A549 treated with RU486 at 1 μM for 4 hours (cell line): ENCODE measurements around the gene BIN1. TPM values are rescaled to one million over a fixed set of nuclear protein-coding genes. Genes with fewer than 3 reads are reported as not detected.

ENCODE experiments used
- total RNA-seq: library from RNA; stranded (reverse); fragments of 200-300 nt; extraction: Qiagen RNA extraction; gene quantifications from 5 replicates; pipeline ENCODE4 v1.2.3, GENCODE V29; 2022; ENCODE audit warnings: low read depth

The BIN1 gene, protein sequence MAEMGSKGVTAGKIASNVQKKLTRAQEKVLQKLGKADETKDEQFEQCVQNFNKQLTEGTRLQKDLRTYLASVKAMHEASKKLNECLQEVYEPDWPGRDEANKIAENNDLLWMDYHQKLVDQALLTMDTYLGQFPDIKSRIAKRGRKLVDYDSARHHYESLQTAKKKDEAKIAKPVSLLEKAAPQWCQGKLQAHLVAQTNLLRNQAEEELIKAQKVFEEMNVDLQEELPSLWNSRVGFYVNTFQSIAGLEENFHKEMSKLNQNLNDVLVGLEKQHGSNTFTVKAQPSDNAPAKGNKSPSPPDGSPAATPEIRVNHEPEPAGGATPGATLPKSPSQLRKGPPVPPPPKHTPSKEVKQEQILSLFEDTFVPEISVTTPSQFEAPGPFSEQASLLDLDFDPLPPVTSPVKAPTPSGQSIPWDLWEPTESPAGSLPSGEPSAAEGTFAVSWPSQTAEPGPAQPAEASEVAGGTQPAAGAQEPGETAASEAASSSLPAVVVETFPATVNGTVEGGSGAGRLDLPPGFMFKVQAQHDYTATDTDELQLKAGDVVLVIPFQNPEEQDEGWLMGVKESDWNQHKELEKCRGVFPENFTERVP
- total RNA-seq = 30.8 to 34.9 TPM (median 32.6 TPM) in 5 replicates

DNA sequence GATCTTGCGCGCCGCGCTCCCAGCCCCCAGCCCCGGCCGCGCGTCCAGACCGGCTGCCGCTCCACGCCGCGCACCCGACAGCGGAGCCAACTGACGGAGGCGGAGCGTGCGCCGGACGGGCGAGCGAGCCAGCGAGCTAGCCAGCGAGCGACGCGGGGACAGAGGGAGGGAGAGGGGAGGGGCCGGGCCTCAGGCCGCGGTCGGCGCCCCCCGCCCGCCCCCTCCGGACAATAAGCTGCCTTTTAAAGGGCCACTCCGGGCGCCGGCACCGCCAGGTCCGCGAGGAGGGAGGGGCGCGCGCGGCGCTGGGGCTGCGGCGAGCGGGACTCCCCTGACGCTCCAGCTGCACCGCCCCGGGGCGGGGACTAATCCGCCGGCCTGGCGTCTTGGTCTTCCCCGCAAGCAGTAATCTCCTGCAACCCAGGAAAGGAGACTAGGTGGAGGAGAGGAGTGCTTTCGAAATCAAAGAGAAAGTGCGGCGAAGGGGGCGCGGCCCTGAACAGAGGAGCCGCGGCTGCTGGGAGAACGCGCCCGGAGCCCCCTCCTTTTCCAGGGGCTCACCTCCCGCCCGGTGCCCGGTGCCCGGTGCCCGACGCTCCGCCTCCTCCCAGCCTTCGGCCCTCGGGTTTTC is at the start of gene BIN1:
Gene BIN1, minus strand, starts transcription at position 164 of the 631 bp plus-strand sequence. CDS start 211 bp downstream, outside the sequence.

Other genes with a start within 250 kb of the BIN1 start
- not detected in 5 replicates for gene TEX51, start 208.3 kb downstream of the BIN1 start, total RNA-seq
- gene CYP27C1, start 113.1 kb upstream of the BIN1 start, total RNA-seq = 4.1 to 5.4 TPM (median 4.9 TPM) in 5 replicates
- 45.4 to 52.8 TPM (median 48.7 TPM) in 5 replicates for gene ERCC3, start 187.0 kb upstream of the BIN1 start, total RNA-seq